Left hindlimb (tissue), 1 donor: Measurements from ENCODE around the gene BCOR.

Experiments
- DNase-seq: peaks from one replicate; pipeline ENCODE4 v3.0.0-alpha.2; 2018

BCOR gene

DNA sequence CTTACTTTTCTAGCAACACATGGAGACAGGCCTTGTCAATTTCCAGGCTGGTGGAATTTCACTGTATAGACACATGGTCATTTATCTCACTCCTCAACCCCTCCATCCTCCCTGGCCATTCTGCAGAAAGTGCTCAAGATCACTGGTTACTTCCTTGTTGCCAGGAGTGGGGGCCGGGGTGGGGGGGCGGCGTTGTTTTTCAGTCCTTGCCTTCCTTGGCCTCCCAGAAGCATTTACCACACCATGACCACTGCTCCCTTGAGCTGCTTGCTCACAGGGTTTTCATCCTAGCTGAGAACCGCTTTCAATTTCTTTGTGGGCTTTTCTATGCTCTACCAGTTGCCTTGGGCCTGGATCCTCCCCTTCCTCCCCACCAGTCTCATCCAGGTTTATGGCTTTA, 14.1 kb upstream of the BCOR start:
- DNase-seq: no peak

DNA sequence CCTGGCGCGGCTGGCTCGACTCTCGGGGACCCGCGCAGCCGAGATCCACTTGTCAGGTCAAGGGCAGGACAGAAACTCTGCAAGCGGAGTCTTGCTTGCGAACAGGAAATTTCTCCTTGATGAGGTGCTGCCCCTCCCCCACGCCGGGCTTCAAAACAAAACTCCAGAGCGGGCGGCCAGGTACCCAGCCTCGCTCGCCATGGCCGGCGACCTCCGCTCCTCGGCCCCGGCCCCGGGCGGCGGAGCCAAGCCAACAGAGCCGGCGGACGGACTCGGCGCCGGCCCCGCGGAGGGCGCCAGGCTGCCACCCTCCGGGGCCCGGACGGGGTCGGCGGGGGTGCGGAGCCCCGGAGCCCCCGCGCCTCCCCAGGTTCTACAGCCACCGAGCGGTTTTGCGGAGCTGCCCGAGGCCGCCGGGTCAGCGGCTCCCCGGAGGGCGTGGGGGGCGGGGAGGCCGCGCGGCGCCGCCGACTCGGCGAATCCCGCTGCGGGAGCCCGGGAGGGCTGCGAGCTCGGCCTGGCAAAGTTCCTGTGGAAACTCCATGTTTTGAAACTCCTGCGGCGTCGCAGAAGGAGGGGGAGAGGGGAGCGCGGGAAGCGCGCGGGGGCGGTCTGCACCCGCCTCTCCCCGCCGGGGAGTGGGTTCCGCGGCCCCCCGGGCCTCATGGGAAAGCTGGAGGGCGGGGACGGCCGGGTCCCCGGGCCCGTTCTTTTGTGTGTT, 11.7 kb upstream of the BCOR start:
- DNase-seq: peak; percentile 54

DNA sequence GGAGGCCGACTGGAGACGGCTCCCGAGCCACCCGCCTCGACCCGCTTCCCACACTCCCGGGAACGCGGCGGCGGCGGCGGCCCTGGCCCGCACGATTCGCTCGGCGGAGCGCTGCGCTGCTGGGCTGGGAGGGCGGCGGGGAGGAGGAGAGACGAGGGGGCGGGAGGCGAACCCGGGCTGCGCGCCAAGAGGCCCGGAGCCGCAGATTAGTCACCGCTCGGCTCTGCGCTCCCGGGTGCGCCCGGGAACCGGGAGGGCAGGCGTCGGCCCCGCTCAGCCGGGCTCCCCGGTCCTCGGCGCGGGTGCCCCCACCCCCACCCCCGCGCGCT, 11.2 kb upstream of the BCOR start:
- DNase-seq: peak; percentile 81

DNA sequence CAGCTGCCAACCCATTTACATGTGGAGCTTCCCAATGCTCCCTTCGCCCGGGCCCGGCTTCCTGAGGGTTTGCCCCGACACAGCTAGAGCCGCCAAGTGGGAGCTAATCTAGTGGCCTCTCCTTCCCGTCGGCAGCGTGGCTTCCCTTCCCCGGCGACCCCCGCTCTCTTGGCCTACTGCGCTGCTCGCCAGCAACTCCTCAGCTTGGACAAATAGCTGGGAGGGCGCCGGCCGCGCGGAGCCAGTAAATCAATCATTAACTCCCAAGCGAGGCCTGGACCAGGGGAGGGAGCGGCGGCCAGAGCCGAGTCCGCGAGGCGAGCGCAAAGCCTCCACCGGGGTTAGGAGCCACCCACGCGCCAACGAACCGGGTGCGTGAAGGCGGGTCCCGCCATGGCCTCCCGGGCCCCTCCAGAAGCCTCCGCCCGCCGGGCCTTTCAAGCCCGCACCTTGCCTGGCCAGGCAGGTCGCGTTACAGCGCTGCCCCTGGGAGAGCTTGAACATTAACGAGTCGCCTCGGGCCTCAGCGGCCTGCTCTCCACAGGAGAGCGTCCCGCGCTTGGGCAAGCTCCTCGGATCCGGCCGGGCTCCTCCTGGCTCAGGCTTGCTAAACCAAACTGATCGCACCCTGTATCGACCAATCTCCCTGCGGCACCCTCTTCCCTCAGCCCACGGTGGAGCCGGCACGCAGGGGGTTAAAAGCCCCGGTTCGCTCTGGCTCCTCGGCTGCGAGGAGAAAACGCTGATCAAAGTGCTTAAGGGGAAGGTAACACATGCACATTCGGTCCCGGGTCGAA, 10.6 kb upstream of the BCOR start:
- DNase-seq: peak; percentile 45

DNA sequence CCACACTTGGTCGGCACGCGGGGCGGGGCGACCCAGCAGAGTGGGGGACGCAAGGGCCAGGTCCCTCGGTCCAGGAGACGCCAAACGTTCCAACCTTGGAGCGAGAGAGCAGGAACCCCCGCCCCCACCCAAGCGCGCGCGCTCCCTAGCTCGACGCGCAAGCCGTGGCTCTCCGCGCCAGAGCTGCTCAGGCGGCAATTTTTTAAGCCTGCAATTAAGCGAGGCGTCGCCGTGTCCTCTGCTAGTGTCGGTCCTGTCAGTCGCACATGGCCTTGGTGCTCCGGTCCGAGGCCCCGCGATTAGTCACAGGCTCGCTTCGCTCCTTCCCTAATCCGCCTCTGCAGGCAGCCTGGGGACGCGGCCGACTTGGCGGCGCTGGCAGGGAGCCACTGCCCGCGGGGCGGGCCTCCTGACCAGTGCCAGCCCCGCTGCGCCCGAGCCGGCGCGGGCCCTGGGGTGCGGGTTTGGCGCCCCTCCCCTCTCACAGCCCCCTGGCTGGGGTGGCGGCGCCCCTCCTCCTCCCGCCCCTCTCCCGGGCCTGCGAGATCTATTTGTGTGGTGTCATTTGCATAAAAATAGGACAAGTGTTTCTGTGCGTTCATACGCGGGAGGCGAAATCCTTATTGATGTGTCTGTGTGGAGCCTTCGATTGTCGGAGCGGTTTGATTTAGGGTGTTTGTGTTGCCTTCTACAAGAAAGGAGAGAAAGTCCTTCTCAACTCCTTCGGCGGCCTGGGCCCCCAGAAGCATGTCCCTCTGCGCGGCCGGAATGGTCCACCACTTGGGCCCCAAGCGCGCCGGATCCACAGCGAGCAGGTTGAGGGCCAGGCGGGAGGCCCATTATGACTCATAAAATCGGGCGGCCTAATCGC, 9.8 kb upstream of the BCOR start:
- peak; percentile 47 for DNase-seq

DNA sequence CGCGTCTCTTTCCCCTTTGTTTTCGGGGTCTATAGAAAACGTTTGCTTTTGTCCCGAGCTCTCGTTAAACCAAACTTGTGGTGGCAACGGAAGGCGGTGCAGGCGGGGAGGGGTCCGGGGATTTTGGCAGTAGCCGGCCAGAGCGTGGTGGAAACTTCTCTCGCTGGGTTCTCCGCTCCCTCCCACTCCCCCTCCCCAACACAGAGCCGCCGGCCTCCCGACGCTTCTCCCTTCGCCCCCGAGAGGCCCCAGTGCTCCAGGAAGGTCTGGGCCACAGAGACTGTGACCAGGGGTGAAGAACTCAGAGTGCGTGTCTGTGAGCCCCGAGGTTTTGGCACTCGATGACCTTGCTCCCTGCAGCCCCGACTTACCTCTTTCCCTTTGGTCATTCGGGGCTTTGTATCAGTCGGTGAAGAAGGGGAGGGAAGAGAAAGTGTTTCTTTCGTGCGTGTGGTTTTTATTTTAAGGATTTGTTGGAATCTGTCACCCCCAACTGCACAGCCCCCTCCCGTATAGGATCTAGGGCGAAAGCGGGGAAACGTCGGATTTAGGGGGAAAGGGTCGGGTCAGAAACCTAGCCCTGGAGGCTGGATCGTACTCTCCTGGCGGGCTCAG, 9.0 kb upstream of the BCOR start:
- DNase-seq: no peak

DNA sequence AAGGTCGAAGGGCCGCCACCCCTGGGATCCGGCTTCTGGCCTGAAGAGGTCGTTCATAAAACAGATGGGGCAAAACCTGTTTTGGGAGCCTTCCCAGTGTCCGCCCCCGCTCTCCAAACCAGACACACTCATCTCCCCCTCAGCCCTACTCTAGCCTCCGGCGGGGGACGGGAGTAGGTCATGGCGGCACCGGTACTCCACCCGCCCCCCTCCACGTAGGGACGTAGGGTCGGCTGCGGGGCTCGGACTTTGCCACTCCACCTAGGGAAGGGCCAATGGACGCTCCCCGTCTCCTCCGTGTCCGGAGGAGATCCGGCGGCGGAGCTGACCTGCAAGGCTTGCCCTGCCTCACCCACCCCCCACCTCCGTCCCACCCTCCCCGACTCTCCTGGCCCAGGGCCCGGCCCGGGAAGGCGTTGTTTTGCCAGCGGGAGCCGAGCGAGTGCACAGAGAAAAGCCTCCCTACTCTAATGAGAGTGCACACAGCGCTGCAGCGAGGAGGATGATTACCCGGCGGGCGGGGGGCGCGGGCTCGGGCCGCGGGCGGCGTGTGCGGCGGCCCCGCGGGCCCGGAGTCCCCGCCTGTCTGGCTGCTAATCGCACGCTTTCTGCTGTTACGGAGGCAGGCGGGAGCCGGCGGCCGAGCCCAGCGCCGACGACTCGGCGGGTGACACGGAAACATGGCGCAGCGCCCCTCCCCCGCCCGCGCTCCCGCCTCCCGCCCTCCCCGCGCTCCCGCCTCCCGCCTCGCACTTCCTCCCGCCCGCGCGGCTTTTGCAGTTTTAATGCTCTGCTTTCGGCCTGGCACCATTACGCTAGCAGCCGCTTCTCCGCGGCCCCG, 8.3 kb upstream of the BCOR start:
- DNase-seq: peak; percentile 81

DNA sequence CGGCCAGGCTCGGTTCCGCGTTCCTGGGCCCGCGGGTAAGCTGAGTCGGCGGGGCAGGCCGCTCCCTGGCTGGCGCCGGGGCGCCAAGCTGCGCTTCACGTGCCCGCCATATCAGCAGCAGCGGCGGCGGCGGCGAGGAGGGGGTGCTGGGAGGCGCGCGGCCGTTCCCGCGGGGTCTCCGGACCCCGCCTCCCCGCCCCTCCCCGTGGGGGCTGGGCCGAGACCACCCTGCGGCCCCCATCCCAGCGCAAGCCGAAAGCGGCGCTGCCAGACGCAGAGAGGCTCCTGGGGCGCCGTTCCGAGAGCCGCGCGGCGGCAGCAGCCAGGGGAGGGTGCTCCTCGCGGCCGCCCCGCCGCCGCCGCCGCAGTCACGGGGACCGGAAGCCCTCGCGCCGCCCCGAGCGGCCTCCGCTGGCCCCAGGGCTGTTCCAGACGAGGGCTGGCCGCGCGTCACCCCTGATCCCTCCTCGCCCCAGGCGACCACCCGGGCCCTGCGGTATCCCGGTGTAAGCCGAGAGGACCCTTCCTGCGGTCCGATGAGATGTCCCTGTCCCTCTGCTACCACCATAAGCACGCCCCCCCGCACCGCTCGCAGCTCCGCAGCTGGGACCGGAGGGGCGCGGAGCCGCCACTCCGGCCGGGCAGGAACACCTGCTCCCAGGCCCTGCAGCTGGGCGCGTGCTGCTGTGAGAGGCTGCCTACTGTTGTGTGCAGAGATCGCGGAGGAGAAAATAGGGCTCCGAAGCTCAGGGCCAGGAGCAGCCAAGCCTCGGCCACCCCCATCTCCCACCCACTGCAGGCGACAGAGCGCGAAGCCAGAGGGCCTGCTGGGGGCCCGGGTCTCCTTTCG, 7.5 kb upstream of the BCOR start:
- DNase-seq: no peak

DNA sequence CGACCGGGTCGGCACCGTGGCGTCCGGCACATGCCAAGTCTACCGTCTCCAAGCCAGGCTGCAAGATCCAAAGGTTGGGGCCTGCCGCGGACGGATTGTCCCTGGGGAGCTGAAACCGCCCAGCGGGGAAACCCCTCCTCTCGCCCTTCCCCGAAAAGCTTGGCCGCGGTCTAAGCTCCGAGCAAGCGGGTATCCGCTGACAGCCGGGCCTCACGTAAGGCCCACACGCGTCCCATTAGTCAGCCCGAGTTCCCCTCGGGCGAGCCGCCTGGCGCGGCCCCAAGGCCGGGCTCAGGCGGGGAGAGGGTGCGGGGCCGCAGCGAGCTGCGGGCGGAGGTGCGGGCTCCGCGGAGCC, 6.8 kb upstream of the BCOR start:
- DNase-seq: no peak

DNA sequence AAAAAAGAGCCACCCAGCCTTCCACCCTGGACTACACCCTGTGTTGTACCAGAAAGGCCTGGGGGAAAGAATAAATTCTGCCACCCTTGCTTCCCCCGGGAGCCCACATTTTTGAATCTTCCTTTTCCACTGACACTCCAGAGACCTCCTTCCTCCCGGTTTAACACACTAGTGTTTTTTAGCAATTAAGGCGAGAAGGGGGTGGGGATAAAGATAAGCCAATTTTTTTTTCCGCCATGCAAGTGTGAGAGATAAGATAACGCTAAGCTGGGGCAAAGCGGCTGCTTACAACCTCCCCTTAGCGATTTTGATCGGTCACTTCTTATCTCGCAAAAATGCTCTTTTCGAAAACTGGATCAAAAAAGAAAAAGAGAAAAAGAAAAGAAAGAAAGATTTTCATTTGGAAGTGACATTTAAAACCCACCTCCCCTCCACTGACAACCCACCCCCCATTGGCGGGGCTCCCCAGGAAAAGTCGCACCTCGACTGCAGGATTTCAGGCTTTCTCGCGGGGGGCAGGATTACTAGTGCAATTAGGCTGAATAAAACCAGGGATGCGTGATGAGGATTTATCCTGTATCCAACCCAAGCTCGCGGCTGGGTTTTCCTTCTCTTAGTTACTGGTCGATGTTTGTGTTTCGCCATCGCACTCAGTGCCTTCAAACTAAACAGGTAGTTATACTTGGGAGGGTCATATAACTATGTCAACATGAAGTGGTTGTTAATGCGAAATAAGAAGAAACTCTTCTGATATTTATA, 6.0 kb upstream of the BCOR start:
- no peak for DNase-seq

DNA sequence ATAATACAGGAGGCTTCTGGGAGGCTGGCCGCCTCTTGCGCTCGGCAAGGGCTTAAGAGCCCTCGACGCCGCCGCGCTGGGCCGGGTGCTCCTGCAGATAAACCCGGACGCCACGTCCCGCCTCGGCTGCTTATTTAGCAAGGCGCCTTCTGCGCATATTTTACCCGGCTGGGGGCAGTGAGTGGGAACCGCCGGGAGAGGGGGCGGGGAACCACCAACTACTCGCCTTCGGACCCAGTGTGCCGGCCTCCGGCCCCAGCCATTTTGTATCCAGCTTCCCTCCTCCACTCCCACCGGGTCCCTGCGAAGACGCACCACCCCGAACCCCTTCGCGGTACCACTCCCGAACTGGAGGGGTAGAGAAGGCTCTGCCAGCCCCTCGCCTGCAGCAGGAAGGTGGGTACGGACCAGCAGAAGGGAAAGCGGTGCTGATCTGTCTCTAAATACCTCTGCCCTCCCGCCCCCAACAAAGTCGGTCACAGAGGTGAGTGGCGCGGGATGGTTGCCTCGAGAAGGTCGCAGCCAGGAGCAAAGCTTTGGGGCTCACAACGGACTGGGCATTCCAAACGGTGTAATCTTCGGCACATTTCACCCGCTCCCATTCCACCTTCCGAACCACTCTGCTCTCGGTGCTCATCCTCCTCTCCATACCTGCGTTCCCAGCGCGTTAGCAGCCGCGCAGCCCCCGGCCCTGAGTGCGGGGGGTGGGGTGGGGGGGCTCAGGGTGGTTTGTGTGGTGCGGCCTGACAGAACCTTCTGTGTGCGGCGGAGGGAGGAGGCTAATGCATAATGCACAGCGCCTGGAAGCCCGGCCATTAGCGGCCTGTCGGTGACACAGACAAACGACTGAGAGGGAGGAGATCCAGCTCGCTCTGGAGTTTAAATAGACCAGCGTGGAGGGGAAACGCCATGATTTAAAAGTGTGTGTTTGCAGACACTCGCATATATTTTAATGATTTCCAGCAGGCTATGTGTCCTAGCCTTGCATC, 4.9 kb upstream of the BCOR start:
- no peak for DNase-seq

DNA sequence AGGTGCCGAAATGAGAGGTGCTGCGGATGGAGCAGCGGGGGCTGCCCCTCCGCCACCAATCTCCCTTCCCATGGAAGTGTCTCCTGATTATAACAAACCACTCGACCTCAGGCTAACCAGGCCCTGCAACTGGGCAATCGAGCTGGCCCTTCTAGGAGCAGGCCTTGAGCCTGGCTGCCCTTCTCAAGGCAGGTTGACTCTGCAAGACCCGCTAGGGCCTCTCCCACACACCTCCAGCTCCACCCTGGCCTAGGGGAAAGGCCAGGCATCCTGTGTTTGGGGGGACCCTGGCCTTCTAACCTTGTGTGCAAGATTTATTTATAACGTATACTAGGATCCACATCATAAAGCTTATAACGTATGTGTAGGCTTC, 3.7 kb upstream of the BCOR start:
- DNase-seq: no peak

DNA sequence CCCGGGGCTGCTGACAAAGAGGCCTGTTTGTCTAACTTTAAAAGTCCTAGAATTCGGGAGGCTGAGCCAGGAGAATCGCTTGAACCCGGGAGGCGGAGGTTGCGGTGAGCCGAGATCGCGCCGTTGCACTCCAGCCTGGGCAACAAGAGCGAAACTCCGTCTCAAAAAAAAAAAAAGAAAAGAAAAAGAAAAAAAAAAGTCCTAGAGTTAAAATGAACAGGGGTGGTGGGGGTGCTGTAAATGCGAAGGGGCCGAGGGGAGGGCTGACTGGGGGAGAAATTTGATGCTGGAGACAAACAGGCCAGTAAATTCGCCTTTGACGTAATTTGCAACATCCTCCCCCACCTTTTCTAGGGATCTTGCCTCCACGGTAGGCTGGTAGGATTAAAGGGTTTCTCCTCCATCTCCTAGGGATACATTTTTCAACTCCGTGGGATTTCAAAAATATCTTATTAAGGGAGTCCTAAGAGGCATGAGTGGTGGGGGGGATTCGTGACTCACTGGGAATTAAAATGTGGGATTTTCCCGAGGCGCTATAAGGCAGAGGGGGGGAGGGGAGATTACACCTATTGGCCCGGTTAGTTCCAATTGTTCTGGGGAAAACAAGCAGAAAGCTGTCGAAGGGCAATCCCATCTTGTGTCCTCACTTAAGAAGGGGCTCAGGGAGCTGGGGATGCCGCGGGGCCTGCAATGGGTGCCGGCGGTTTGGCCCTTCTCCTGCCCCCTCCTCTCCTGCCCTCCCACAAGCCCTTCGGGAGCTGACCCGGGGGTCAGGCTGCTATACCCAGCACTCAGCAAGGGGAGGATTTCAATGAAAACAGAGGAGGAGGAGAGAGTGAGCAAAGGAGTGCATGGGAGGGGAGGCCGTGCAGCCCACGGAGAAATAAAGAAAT, 3.0 kb upstream of the BCOR start:
- DNase-seq: no peak

DNA sequence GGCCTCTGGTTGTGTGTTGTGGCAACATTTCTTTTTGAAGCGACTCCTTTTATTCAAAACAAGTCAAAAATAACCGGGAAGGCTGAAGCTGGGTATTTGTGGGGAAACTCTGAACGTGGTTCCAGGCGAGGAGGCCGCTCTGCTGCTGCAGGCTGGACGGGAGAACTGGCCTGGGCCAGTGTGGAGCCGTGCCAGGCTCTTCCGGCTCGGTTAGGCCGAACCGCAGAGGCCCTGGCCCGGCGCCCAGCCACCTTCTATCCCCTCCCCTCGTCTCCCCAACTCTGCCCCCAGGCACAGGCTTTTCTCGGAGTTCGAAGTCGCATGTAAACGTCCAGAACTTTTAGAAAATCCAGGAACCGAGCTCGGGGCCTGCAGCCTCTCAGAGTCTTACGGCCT, 2.4 kb upstream of the BCOR start:
- DNase-seq: peak; percentile 56

DNA sequence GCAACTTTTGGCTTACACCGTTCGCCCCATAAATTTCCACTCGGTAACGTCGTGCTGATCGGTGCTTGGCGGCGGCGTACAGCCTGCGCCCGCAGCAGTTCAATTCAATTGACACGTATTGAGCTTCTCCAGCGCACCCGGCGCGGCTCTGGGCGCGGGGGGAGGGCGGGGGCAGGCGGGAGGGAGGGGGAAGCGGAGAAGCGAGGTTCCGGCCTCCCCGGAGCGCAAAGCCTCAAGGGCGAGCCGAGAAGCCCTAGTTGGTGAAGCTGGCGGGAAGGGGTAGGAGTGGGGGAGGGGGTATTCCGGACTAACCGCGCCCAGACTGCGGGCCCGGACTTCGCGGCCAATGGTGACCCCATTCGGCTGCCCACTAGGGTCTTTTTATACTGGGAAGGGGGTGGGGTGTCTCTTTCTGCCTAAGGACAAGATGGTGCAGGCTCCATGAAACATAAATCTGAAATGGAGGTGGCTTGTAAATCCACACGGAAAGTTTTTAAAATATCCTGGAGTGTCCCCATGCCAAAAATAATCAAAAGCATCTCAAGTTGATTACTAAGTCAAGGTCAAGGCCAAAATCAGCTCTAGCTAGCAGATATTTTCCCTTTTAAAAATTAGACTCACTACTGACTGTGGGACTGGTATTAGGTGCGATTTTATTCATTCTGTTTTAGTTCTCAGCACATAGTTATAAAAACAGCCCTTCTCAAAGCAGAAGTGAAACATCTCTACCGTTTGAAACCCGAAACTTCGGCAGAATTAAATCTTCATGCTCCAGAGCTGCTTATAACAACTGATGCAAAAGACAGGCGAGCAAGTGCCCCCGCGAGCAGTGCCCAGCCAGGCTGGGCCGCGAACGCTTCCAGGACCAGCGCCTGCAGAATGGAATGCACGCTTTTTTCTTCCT, 1.5 kb upstream of the BCOR start:
- DNase-seq: peak; percentile 64

DNA sequence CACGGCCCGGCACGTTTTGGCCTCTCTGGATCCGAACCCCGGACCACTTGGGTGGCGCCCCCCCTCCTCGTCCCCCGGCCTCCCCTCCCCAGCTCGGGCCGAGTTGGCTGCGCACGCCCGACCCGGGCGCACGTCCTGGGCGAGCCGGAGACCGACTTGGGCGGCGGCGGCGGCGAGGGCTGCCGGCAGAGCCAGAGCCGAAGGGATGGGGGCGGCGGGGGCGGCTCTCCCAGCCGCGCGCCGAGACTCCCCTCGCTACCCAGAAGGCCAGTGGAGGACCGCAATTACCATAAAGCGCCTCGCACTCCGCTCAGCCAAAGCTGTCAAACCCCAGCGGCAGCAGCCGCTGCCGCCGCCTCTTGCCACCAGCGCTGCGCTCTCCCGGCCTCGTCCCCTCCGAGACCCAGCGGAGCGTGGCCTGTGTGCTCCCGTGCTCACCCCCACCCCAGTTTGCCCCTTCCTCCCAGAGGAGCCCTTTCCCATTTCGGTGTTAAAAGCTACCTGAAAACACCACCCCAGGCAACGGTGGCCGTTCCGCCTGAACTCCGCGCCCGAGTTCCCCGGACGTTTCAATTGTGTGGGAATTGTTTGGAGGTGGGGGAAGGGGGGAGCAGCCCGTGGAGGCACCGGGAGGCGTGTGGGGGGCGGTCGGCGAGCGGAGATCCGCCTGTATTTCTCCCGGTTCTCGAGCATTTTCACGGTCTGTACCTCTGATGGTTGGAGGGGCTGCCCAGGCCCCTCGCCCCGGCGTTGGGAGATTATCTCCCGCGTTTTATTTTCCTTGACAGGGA, 701 bp upstream of the BCOR start:
- peak; percentile 80 for DNase-seq
